Prostate gland (tissue), 1 donor: ENCODE results near the gene PACS1.

Experiments used
- POLR2A ChIP-seq: fragments of 450-650 bp; IDR thresholded peaks from one replicate; pipeline ENCODE4 v1.6.1; 2016; ENCODE audit warnings: antibody characterized with exemption, mild to moderate bottlenecking
- POLR2AphosphoS5 ChIP-seq: sonication (generic); formaldehyde crosslinking; IDR thresholded peaks from one replicate; pipeline ENCODE4 v1.6.1; 2017; ENCODE audit warnings: antibody characterized with exemption

GRCh38 chr11:66064571-66064970, 5.5 kb upstream of the PACS1 start:
- TF ChIP-seq POLR2A (no peak), POLR2AphosphoS5 (no peak)
